NOMO-1 treated with dmso at 0.1 percent for 144 hours (cell line): Measurements from ENCODE around the gene A4GNT.
A peak's percentile ranks its signal among the peaks of the same experiment; 100 is the strongest.

ENCODE experiments used
- DNase-seq: peaks from one replicate; lab custom pipeline; 2025; ENCODE audit not compliant: unreplicated experiment; lab: John Stamatoyannopoulos, UW

A4GNT gene

DNA sequence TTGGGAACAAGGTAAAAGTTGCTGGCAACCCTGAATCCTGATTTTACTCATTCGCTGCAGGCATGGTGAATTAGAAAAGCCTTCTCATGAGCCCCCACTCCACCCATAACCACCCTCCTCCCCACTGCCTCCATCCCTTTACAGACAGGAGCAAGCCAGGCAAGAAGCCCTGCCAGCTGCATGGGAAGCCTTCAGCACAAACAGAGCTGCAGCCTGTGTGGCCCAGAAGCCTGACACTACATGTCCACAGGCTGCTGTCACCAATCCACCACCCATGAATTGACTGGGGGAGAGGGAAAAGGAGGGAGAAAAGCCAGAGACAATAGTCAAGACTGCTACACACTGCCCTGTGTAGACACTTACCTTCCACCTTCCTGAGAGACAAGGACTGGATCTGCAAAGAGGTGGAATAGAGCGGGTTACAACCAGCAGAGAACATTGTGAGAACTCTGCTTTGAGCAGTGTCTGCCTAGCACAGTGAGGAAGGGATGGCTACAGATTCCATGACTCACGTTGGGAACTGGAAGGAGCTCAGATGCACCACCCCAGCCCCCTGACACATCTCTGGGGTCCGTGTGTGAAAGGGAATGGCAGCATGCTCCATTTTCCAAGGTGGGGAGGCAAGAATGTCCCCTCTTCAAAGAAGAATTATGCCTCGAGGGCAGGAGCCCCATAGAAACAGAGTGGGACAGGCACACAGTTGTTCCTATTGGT lies 50.7 kb downstream of the A4GNT start:
- no peak for DNase-seq

DNA sequence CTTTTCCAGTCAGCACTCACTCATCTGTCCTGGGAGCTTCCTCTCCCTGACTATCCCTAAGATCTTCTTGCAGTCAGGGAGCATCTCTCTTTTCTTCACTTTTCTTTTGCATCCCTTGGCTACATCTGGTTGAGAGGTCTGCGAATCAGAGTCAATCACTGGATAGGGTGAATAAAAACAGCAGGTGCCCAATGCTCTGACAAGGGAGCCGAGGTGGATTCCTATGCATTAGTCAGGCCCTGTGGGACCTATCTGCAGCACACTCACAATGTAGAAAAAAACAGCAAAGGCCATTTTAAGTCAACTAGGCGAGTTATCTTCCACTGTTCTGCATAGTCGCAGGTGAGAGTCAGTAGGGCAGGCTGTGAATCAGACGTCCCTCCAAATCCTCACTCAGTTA lies 52.3 kb downstream of the A4GNT start:
- DNase-seq: no peak

DNA sequence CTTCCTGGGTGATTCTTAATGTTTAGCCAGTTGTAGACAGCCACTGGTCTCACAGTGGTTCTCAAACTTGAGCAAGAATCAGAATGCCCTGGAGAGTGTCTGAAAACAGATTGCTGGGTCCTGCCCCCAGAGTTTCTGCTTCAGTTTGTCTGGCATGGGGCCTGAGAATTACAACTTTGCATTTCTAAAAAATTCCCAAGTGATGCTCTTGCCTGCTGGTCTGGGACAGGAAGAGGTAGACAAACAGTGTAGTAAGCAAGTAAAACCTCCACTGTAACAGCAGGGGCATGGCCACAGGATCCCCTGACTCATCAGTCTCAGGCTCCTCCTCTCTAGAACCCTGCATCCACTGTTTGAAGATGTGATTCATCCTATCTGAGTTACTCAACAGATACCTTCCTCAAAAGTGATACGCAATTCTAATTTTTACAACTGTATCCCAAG lies 53.3 kb downstream of the A4GNT start:
- DNase-seq: peak; percentile 63

DNA sequence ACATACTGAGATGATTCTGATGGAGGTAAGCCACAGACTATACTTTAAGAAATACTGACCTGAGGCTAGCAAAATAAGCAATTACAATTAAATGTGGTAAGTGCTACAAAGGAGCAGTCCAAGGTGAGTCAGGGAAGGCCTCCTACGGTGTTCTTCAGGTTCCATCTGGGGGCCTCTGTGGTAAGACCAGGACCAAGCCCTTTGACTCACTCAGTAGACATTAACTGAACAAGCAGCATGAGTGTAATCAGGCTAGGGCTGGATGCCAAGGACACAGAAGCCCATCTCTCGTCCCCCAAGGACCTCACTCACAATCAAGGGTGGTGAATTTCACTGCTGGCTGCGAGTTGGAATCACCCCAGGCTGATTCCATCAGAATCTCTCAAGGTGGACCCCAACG lies 54.1 kb downstream of the A4GNT start:
- DNase-seq: no peak
